NCI-H2081 treated with DMSO at 0.1 percent for 48 hours (cell line): ENCODE measurements around the gene XRCC4.
"Not testable (repeated sequence)": the region's sequence is repeated elsewhere in the genome, so short reads cannot be mapped to it uniquely, and the experiment has no call there.

Source experiments
- DNase-seq: peaks from one replicate; lab custom pipeline; 2025; lab: John Stamatoyannopoulos, UW

XRCC4 gene

GRCh38 chr5:83118471-83118870 is 41.1 kb downstream of the XRCC4 start:
- no peak for DNase-seq

DNA sequence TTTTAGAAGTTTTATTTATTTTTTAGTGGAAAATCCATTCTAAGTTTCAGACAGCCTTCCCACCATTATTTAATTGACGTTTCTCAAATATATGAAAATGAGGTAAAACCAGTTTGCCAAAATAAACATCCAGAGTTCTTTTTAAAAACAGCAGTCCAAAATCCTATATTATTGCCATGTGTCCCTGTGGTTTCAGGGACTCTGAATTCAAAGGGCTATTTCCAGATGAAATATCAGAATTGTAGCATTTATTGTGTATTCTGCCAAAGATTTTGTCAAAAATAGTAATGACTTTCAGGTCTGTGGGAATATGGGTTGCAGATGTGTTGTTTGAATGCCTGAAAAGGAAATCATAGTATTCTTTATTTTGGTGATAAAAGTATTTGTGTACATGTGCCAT is 41.6 kb downstream of the XRCC4 start:
- no peak for DNase-seq

GRCh38 chr5:83124593-83124992 is 47.2 kb downstream of the XRCC4 start:
- no peak for DNase-seq

DNA sequence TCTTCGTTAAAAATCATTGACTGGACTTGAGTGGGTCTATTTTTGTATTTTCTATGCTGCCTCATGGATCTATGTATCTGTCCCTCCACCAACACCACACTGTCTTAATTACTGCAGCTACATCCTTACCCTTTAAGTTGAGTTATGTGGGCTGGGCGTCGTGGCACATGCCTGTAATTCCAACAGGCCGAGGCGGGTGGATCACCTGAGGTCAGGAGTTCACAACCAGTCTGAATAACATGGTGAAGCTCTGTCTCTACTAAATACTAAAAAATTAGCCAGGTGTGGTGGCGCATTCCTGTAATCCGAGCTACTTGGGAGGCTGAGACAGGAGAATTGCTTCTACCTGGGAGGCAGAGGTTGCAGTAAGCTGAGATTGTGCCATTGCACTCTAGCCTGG is 48.2 kb downstream of the XRCC4 start:
- no peak for DNase-seq

DNA sequence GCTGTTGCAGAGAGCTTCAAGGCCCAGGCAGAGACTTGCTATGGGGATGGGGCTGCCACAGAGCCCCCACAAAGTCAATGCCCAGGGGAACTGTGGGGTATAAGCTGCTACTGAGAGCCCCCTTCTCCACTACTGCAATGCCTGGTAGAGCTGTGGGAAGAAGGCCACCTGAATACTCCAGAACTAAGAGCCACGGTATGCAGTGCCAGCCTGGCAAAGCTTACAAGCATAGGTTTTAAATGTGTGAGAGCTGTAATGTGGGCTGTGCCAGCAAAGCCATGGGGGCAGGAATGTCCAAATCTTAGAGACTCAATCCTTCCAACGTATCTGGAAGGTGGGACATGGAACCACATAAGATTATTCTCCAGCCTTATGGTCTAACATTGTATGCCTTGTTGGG is 49.2 kb downstream of the XRCC4 start:
- DNase-seq: no peak

GRCh38 chr5:83133797-83134196 is 56.5 kb downstream of the XRCC4 start:
- no peak for DNase-seq

GRCh38 chr5:83142526-83142925 is 65.2 kb downstream of the XRCC4 start:
- DNase-seq: no peak

GRCh38 chr5:83145241-83145640 is 67.9 kb downstream of the XRCC4 start:
- no peak for DNase-seq

DNA sequence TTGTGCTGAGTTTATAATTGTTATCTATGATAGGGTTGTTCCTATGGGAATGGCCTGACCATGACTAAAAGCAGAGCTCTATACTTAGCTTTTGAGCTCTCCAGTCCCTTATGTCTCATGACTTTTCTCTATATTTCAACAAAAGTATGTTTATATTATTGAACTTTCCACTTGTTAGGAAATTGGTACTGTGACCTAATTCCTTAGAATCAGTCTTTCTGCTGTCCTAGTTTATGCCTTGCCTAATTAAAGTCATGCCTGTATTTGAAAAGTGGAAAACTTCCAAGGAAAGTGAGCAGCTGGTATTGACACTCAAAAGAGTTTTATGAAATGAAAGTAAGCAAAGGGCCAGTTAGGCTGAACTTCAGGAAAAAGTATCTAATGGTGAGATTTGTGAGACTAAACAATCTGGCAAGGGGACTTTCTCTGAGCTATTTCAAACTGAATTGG is 68.6 kb downstream of the XRCC4 start:
- no peak for DNase-seq

- DNase-seq: no peak
These were observed 69.1 kb downstream of the XRCC4 start for GRCh38 chr5:83146441-83146840.

DNA sequence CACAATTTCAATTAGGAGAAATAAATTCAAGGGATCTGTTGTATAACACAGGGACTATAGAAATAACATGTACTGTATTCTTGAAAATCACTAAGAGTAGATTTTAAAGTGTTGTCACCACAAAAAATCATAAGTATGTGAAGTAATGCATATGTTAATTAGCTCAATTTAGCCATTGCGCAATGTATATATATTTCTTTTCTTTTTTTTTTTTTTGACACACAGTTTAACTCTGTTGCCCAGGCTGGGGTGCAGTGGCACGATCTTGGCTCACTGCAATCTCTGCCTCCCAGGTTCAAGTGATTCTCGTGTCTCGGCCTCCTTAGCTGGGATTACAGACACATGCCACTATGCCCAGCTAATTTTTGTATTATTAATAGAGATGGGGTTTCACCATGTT is 70.2 kb downstream of the XRCC4 start:
- DNase-seq: no peak

- no peak for DNase-seq
These were observed 71.0 kb downstream of the XRCC4 start for GRCh38 chr5:83148370-83148769.

- no peak for DNase-seq
These were observed 72.3 kb downstream of the XRCC4 start for GRCh38 chr5:83149671-83150070.

DNA sequence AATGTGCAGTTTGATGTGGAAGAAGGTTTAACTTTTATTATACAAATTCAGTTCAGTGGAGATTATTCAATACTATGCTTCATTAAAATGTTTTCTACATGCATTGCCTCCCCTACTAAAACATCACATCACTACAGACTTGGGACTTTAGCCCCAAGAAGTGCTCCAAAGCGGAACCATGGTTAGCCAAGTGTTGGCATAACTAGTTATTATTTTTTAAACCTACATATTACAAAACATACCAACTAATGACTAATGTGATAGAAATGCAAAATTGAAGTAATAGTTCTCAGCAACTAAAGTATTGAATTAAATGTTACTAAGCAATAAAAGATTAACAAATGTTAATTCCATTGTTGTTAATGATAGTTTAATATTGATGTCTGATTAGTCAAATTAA is 74.5 kb downstream of the XRCC4 start:
- no peak for DNase-seq

DNA sequence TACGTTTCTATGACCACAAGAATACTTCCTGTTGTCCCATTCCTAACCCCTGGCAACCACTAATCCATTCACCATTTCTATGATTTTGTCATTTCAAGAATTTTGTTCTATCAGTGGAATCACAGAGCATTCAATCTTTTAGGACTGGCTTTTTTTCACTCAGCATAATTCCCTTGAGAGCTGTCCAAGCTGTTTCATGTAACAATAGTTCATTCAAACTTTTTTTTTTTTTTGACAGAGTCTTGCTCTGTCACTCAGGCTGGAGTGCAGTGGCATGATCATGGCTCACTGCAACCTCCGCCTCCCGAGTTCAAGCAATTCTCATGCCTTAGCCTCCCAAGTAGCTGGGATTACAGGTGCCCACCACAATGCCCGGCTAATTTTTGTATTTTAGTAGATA is 75.6 kb downstream of the XRCC4 start:
- DNase-seq: not testable (repeated sequence)

GRCh38 chr5:83156001-83156400 is 78.7 kb downstream of the XRCC4 start:
- DNase-seq: no peak

DNA sequence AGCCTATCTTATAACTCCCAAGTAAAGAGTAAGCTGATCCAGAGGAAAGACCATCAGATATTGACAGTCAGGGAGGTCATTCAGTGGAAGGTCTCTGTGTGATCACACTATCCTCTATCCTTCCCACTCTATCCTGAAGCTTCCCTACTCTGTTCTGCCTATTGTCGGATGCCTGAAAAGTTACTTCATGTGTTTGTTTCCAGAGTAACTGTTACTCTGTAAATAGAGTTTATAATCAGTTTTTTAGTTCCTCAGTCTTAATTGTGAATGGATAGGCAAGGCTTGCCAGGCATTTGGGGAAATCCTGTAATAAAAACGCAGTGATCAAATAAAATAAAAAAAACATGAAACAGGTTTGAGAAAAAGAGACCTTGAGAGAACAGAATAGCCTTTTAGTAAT is 79.8 kb downstream of the XRCC4 start:
- no peak for DNase-seq

- DNase-seq: no peak
These were observed 85.3 kb downstream of the XRCC4 start for GRCh38 chr5:83162601-83163000.

GRCh38 chr5:83167538-83167937 is 90.2 kb downstream of the XRCC4 start:
- DNase-seq: no peak

GRCh38 chr5:83169571-83170337 is 92.4 kb downstream of the XRCC4 start:
- no peak for DNase-seq

DNA sequence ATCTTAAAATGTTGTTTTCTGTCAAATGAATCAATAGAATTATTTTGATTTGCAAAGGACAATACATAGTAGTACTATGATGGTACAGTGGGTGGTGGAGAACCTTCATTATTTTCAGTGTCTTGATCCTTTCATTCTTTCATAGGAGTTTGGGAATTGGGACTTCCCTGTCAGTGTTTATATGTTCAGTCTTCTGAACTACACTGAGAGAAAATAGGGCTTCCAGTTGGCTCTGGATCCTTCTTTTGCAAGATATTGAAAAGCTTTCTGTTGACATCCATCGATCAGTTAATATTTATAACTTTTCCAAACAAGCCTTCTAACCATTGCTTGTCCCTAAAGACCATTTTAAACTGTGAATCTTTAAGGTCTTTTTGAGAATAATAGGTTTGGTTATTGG is 94.7 kb downstream of the XRCC4 start:
- DNase-seq: no peak

DNA sequence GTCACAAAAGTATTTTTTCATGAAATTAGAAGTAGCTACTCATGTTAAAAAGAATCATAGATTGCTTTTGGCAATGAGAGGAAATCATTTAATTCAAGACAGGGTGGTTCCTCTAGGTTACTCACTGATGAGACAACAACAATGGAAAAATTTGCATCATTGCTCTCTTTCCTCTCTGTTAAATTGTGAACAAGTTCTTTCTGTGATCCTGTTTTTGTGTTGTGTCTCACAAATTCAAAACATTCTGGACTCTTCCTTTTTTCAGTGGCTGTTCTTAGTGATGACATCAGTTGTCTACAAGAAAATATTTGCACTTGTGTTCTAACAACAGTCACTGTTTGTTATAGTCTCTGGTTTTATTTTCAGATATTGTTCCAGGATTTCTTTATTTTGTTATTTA is 95.3 kb downstream of the XRCC4 start:
- DNase-seq: no peak

DNA sequence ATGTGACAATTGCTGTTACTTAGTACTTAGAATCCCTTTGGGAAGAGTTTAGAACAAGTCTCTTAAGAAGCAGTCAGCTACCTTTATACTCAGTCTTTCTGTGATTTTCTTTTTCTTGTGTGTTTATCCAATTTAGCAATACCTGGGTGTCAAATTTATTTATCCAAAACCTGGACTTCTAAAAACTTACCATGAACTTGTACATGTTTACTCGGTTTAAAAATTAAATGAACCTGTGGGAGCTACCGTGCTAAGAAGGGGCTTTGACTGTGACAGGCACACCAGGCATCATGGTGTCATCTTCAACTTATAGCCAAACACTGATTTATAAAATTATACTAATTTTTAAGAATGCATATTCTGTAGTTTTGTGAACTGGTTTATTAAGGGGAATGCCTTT is 96.5 kb downstream of the XRCC4 start:
- no peak for DNase-seq

GRCh38 chr5:83177803-83178202 is 100.5 kb downstream of the XRCC4 start:
- no peak for DNase-seq
